Muscle of leg (tissue), 11 donors: Measurements from ENCODE around the gene SUMF1. TPM values are rescaled to one million over a fixed set of nuclear protein-coding genes. Genes with fewer than 3 reads are reported as not detected.

ENCODE experiments used
- DNase-seq: peaks from one replicate; pipeline ENCODE4 v3.0.0; 2013
- H3K27ac ChIP-seq: one replicate; pipeline ENCODE4 v1.5.1; 2013; ENCODE audit warnings: mild to moderate bottlenecking, low read length, control low read depth
- H3K27me3 ChIP-seq: one replicate; pipeline ENCODE4 v1.6.1; 2013; ENCODE audit warnings: low read length; ENCODE audit not compliant: control insufficient read depth, insufficient read depth
- H3K36me3 ChIP-seq: one replicate; pipeline ENCODE4 v1.6.1; 2013; ENCODE audit warnings: low read length; ENCODE audit not compliant: control insufficient read depth, insufficient read depth
- H3K4me1 ChIP-seq: one replicate; pipeline ENCODE4 v1.6.1; 2013; ENCODE audit warnings: low read length; ENCODE audit not compliant: control insufficient read depth, insufficient read depth
- H3K4me3 ChIP-seq: one replicate; pipeline ENCODE4 v1.5.1; 2013; ENCODE audit warnings: low read length, control low read depth
- H3K9me3 ChIP-seq: replicated peaks from 2 replicates; pipeline ENCODE4 v1.6.1; 2013; ENCODE audit warnings: low read depth, low read length; ENCODE audit not compliant: control insufficient read depth
- WGBS: methylation state at CpG from one replicate; pipeline ENCODE4 v1.1.5; 2013; ENCODE audit warnings: missing lambda C conversion rate; ENCODE audit not compliant: insufficient coverage; 5-methylcytosine and 5-hydroxymethylcytosine counted together
- polyA plus RNA-seq, 8 donors: library from polyadenylated mRNA; unstranded; fragments of 120-200 nt; gene quantifications; one replicate each; pipeline versions ENCODE4 v1.2.1 to v1.2.3, GENCODE V29; 2013; ENCODE audit warnings: inconsistent platforms in 1 of 8, low replicate concordance in 1 of 8; ENCODE audit not compliant: insufficient read length in 8 of 8, insufficient read depth in 1 of 8
- total RNA-seq: library from RNA; stranded (reverse); fragments of 120-200 nt; gene quantifications from one replicate; pipeline ENCODE4 v1.2.4, GENCODE V29; 2013

Gene SUMF1
- total and polyA plus RNA-seq, 9 donors, result 14.4 to 26.2 (median 17.3) TPM

- H3K27ac ChIP-seq, result no peak overlapping the region
These were observed 24.8 kb upstream of the SUMF1 start for GRCh38 chr3:4491855-4492207.

GRCh38 chr3:4478261-4478660 lies 11.2 kb upstream of the SUMF1 start:
- Histone ChIP-seq H3K9me3 (no peaks in the 10 kb centered on the region), H3K36me3 (no peaks in the 10 kb centered on the region), H3K27ac (no peak overlapping the region), H3K4me1 (peaks cover 5% of the 10 kb centered on the region), H3K4me3 (no peak overlapping the region), H3K27me3 (peaks cover 4% of the 10 kb centered on the region)
- 20% methylated on average over 1 of the region's 3 CpGs for WGBS
- peak; percentile 40 for DNase-seq

More at GRCh38 chr3:4491855-4492207, 24.8 kb upstream of the SUMF1 start:
- WGBS, result 36% methylated on average over 2 of the region's 5 CpGs
- H3K36me3 ChIP-seq, result no peaks in the 10 kb centered on the region
- peaks cover 13% of the 10 kb centered on the region for H3K4me1 ChIP-seq
- DNase-seq, result no peak
- H3K27me3 ChIP-seq, result peaks cover 19% of the 10 kb centered on the region
- H3K4me3 ChIP-seq, result peak overlapping the region; percentile 60
- H3K9me3 ChIP-seq, result no peaks in the 10 kb centered on the region

GRCh38 chr3:4476496-4476895 lies 9.4 kb upstream of the SUMF1 start:
- Histone ChIP-seq H3K4me3 (no peak overlapping the region), H3K9me3 (no peaks in the 10 kb centered on the region), H3K4me1 (peaks cover 5% of the 10 kb centered on the region), H3K36me3 (no peaks in the 10 kb centered on the region), H3K27ac (no peak overlapping the region), H3K27me3 (peaks cover 6% of the 10 kb centered on the region)
- DNase-seq, result no peak
- 33% methylated on average over 1 of the region's 1 CpG for WGBS

- DNase-seq, result no peak
- H3K27ac ChIP-seq, result no peak overlapping the region
These were observed 8.7 kb upstream of the SUMF1 start for GRCh38 chr3:4475804-4476203.

GRCh38 chr3:4474683-4475490 lies 7.8 kb upstream of the SUMF1 start:
- H3K9me3 ChIP-seq, result no peaks in the 10 kb centered on the region
- WGBS, result 59% methylated on average over 6 of the region's 7 CpGs
- H3K27ac ChIP-seq, result peak overlapping the region; percentile 3
- peaks cover 5% of the 10 kb centered on the region for H3K4me1 ChIP-seq
- DNase-seq, result peak; percentile 61
- H3K27me3 ChIP-seq, result peaks cover 6% of the 10 kb centered on the region
- H3K36me3 ChIP-seq, result no peaks in the 10 kb centered on the region
- H3K4me3 ChIP-seq, result no peak overlapping the region

More at GRCh38 chr3:4475804-4476203, 8.7 kb upstream of the SUMF1 start:
- H3K27me3 ChIP-seq, result peaks cover 6% of the 10 kb centered on the region
- no peak overlapping the region for H3K4me3 ChIP-seq
- H3K9me3 ChIP-seq, result no peaks in the 10 kb centered on the region
- peaks cover 5% of the 10 kb centered on the region for H3K4me1 ChIP-seq
- H3K36me3 ChIP-seq, result no peaks in the 10 kb centered on the region

GRCh38 chr3:4472766-4473165 lies 5.7 kb upstream of the SUMF1 start:
- no peak overlapping the region for H3K4me3 ChIP-seq
- H3K9me3 ChIP-seq, result no peaks in the 10 kb centered on the region
- no peak overlapping the region for H3K27ac ChIP-seq
- peaks cover 6% of the 10 kb centered on the region for H3K27me3 ChIP-seq
- DNase-seq, result no peak
- WGBS, result 90% methylated on average over 2 of the region's 2 CpGs
- no peaks in the 10 kb centered on the region for H3K36me3 ChIP-seq
- H3K4me1 ChIP-seq, result peaks cover 5% of the 10 kb centered on the region

GRCh38 chr3:4472312-4472711 lies 5.2 kb upstream of the SUMF1 start:
- Histone ChIP-seq H3K4me1 (peaks cover 5% of the 10 kb centered on the region), H3K27me3 (peaks cover 6% of the 10 kb centered on the region), H3K36me3 (no peaks in the 10 kb centered on the region), H3K4me3 (no peak overlapping the region), H3K27ac (no peak overlapping the region), H3K9me3 (no peaks in the 10 kb centered on the region)
- WGBS, result no CpG with 5 or more reads among the region's 2 CpGs
- no peak for DNase-seq

- whole genome bisulfite sequencing, result 69% methylated on average over 1 of the region's 1 CpG
- DNase-seq, result no peak
- Histone ChIP-seq H3K9me3 (no peaks in the 10 kb centered on the region), H3K4me1 (peaks cover 5% of the 10 kb centered on the region), H3K27ac (no peak overlapping the region), H3K4me3 (no peak overlapping the region), H3K27me3 (peaks cover 6% of the 10 kb centered on the region), H3K36me3 (no peaks in the 10 kb centered on the region)
These were observed 4.8 kb upstream of the SUMF1 start for GRCh38 chr3:4471907-4472306.

- WGBS, result 38% methylated on average over 7 of the region's 13 CpGs
- H3K36me3 ChIP-seq, result no peaks in the 10 kb centered on the region
- peak overlapping the region; percentile 60 for H3K27ac ChIP-seq
- H3K9me3 ChIP-seq, result no peaks in the 10 kb centered on the region
- no peak for DNase-seq
- peaks cover 4% of the 10 kb centered on the region for H3K4me1 ChIP-seq
- H3K27me3 ChIP-seq, result no peaks in the 10 kb centered on the region
- peak overlapping the region; percentile 76 for H3K4me3 ChIP-seq
These were observed 426 bp upstream of the SUMF1 start for GRCh38 chr3:4467522-4467867.

GRCh38 chr3:4464576-4464975 lies 2.5 kb downstream of the SUMF1 start:
- H3K4me1 ChIP-seq, result peaks cover 4% of the 10 kb centered on the region
- no peak overlapping the region for H3K27ac ChIP-seq
- H3K9me3 ChIP-seq, result no peaks in the 10 kb centered on the region
- DNase-seq, result no peak
- no peaks in the 10 kb centered on the region for H3K27me3 ChIP-seq
- no peaks in the 10 kb centered on the region for H3K36me3 ChIP-seq
- no CpG with 5 or more reads among the region's 1 CpG for WGBS
- H3K4me3 ChIP-seq, result no peak overlapping the region
